Medulla oblongata (tissue), 1 donor: ENCODE measurements around the gene PTGIS.

ENCODE experiments used
- DNase-seq: peaks from one replicate; pipeline ENCODE4 v3.0.0-alpha.2; 2015; ENCODE audit errors: extremely low spot score

The PTGIS gene

GRCh38 chr20:49595811-49596561 lies 28.0 kb upstream of the PTGIS start:
- DNase-seq = no peak

GRCh38 chr20:49595346-49595745 lies 27.4 kb upstream of the PTGIS start:
- no peak for DNase-seq

- DNase-seq = no peak
Observed at GRCh38 chr20:49594931-49595315, 27.0 kb upstream of the PTGIS start.

- no peak for DNase-seq
Observed at GRCh38 chr20:49594143-49594930, 26.4 kb upstream of the PTGIS start.

GRCh38 chr20:49593466-49594142 lies 25.7 kb upstream of the PTGIS start:
- DNase-seq = no peak

- no peak for DNase-seq
Observed at GRCh38 chr20:49592120-49592519, 24.2 kb upstream of the PTGIS start.

- DNase-seq = no peak
Observed at GRCh38 chr20:49591217-49591865, 23.4 kb upstream of the PTGIS start.

- DNase-seq = no peak
Observed at GRCh38 chr20:49590163-49591017, 22.5 kb upstream of the PTGIS start.

- no peak for DNase-seq
Observed at GRCh38 chr20:49589747-49590146, 21.8 kb upstream of the PTGIS start.

- no peak for DNase-seq
Observed at GRCh38 chr20:49587111-49587570, 19.2 kb upstream of the PTGIS start.

GRCh38 chr20:49585585-49586245 lies 17.8 kb upstream of the PTGIS start:
- DNase-seq = no peak

GRCh38 chr20:49584418-49585382 lies 16.8 kb upstream of the PTGIS start:
- DNase-seq = no peak

GRCh38 chr20:49583669-49584417 lies 15.9 kb upstream of the PTGIS start:
- no peak for DNase-seq

- no peak for DNase-seq
Observed at GRCh38 chr20:49583343-49583668, 15.4 kb upstream of the PTGIS start.

GRCh38 chr20:49582413-49583334 lies 14.7 kb upstream of the PTGIS start:
- no peak for DNase-seq

- DNase-seq = no peak
Observed at GRCh38 chr20:49581482-49581881, 13.5 kb upstream of the PTGIS start.

GRCh38 chr20:49580813-49581174 lies 12.9 kb upstream of the PTGIS start:
- DNase-seq = no peak
